B cell (primary cell): ENCODE results near the gene RASGEF1C. TPM values are rescaled to one million over a fixed set of nuclear protein-coding genes. Genes with fewer than 3 reads are reported as not detected.

ENCODE experiments used
- ATAC-seq: fragments of 200-7000 bp; cut with Tn5 transposase; one replicate; pipeline ENCODE4 v1.10.0; 2021; ENCODE audit warnings: low read depth, mild to moderate bottlenecking, moderate number of reproducible peaks, moderate library complexity
- CTCF ChIA-PET: fragments of 350-600 bp; sonication (Branson Sonifier 250); formaldehyde crosslinking; loops from one replicate; lab custom pipeline; 2021; ENCODE audit warnings: antibody characterized with exemption, inconsistent platforms; lab: Charles Lee
- POLR2A ChIA-PET: fragments of 350-600 bp; sonication (Branson Sonifier 250); formaldehyde crosslinking; loops from one replicate; lab custom pipeline; 2021; ENCODE audit warnings: antibody characterized with exemption; lab: Charles Lee
- DNase-seq: peaks from one replicate; pipeline ENCODE4 v3.0.0; 2013
- H2AFZ ChIP-seq: 2 replicates; pipeline ENCODE4 v1.6.1; 2012; ENCODE audit warnings: mild to moderate bottlenecking, low read depth, low read length; ENCODE audit not compliant: insufficient read depth, poor library complexity, severe bottlenecking
- H3K27ac ChIP-seq, 2 donors: 1 replicate in 1 of 2; 2 replicates in 1 of 2; pipeline ENCODE4 v1.5.1; 2012 to 2013; ENCODE audit warnings: low read length in 2 of 2, mild to moderate bottlenecking in 2 of 2, moderate library complexity in 1 of 2
- H3K27me3 ChIP-seq, 4 experiments: fragments of 200-600 bp in 1 of 4; sonication (generic) in 1 of 4; replicated peaks in 1 of 4; 1 replicate in 2 of 4; 2 replicates in 2 of 4; pipeline versions ENCODE4 v1.6.1 to v1.7.0; 2013 to 2016; ENCODE audit warnings: low read length in 3 of 4, mild to moderate bottlenecking in 2 of 4, mixed read lengths in 1 of 4, moderate library complexity in 1 of 4; ENCODE audit not compliant: insufficient read depth in 4 of 4, control insufficient read depth in 3 of 4; ENCODE audit errors: control extremely low read depth in 1 of 4
- H3K36me3 ChIP-seq, 2 experiments: replicated peaks in 1 of 2; 1 replicate in 1 of 2; 2 replicates in 1 of 2; pipeline versions ENCODE4 v1.6.1 to v1.7.1; 2013; ENCODE audit warnings: low read length in 1 of 2; ENCODE audit not compliant: insufficient read depth in 2 of 2, control insufficient read depth in 1 of 2; ENCODE audit errors: control extremely low read depth in 1 of 2, extremely low read depth in 1 of 2
- H3K4me1 ChIP-seq, 2 donors: fragments of 200-600 bp in 1 of 2; sonication (generic) in 1 of 2; 1 replicate in 1 of 2; 2 replicates in 1 of 2; pipeline versions ENCODE4 v1.5.1 to v1.6.1; 2013 to 2017; ENCODE audit warnings: low read length in 2 of 2; ENCODE audit not compliant: control insufficient read depth in 2 of 2, insufficient read depth in 2 of 2
- H3K4me2 ChIP-seq: replicated peaks from 2 replicates; pipeline ENCODE3; 2012; ENCODE audit warnings: mild to moderate bottlenecking, low read depth, low read length; ENCODE audit not compliant: poor library complexity, severe bottlenecking
- H3K4me3 ChIP-seq, 5 experiments: fragments of 200-600 bp in 1 of 5; sonication (generic) in 1 of 5; 1 replicate in 3 of 5; 2 replicates in 2 of 5; pipeline versions ENCODE4 v1.5.1 to v1.7.0; 2011 to 2016; ENCODE audit warnings: low read length in 4 of 5, mild to moderate bottlenecking in 4 of 5, low read depth in 2 of 5, control low read depth in 1 of 5, moderate library complexity in 1 of 5; ENCODE audit not compliant: insufficient read depth in 1 of 5; ENCODE audit errors: control extremely low read depth in 1 of 5, extremely low read depth in 1 of 5
- H3K79me2 ChIP-seq: fragments of 200-600 bp; sonication (generic); one replicate; pipeline ENCODE4 v1.6.0; 2016; ENCODE audit warnings: low read length; ENCODE audit not compliant: control insufficient read depth, insufficient read depth
- H3K9ac ChIP-seq: fragments of 200-600 bp; sonication (generic); 2 replicates; pipeline ENCODE4 v1.6.1; 2017; ENCODE audit warnings: mild to moderate bottlenecking, low read length, moderate library complexity
- H3K9me3 ChIP-seq, 3 donors: one replicate each; pipeline versions ENCODE4 v1.6.1 to v1.7.1; 2013; ENCODE audit warnings: low read length in 2 of 3; ENCODE audit not compliant: control insufficient read depth in 2 of 3, insufficient read depth in 1 of 3; ENCODE audit errors: control extremely low read depth in 1 of 3
- H4K20me1 ChIP-seq: 2 replicates; pipeline ENCODE4 v1.6.0; 2012; ENCODE audit warnings: mild to moderate bottlenecking, low read length; ENCODE audit not compliant: insufficient read depth, control insufficient read depth, poor library complexity, severe bottlenecking
- H3K27ac Mint-ChIP-seq: one replicate; pipeline ENCODE4 v1.8.0; 2021; ENCODE audit warnings: mixed read lengths
- H3K27me3 Mint-ChIP-seq: one replicate; pipeline ENCODE4 v1.8.0; 2021; ENCODE audit warnings: mixed read lengths
- H3K4me1 Mint-ChIP-seq: one replicate; pipeline ENCODE4 v1.8.0; 2021; ENCODE audit warnings: mixed read lengths
- H3K4me3 Mint-ChIP-seq: one replicate; pipeline ENCODE4 v1.8.0; 2021; ENCODE audit warnings: mixed read lengths
- H3K9me3 Mint-ChIP-seq: one replicate; pipeline ENCODE4 v1.8.0; 2022; ENCODE audit warnings: mixed read lengths; ENCODE audit not compliant: insufficient read depth
- CTCF ChIP-seq: fragments of 200-600 bp; IDR thresholded peaks from one replicate; pipeline ENCODE4 v1.8.0; 2022; ENCODE audit warnings: antibody characterized with exemption, mild to moderate bottlenecking
- EZH2 ChIP-seq: IDR thresholded peaks from 2 replicates; pipeline ENCODE4 v1.6.1; 2012; ENCODE audit warnings: borderline replicate concordance, low read depth, mild to moderate bottlenecking, moderate library complexity, low read length; ENCODE audit not compliant: insufficient read depth, poor library complexity, severe bottlenecking
- WGBS: methylation state at CpG from one replicate; pipeline ENCODE4 v1.1.5; 2013; ENCODE audit warnings: missing lambda C conversion rate; ENCODE audit not compliant: insufficient coverage; 5-methylcytosine and 5-hydroxymethylcytosine counted together
- intact Hi-C: fragments of 100-400 bp; cut with micrococcal nuclease; formaldehyde crosslinking; loops from one replicate; pipeline ENCODE4 v1.10.0; 2022
- polyA plus RNA-seq: library from polyadenylated mRNA; depleted of rRNA; stranded (reverse); fragments of >200 nt; gene quantifications from 2 replicates; pipeline ENCODE4 v1.2.3, GENCODE V29; 2012
- total RNA-seq, 2 donors: library from RNA; stranded (reverse); fragments of 120-200 nt in 1 of 2; gene quantifications; 1 replicate in 1 of 2; 2 replicates in 1 of 2; pipeline versions ENCODE4 v1.2.3 to v1.2.4, GENCODE V29; 2013 to 2022

The RASGEF1C gene
- total and polyA plus RNA-seq, 2 donors (not counting 1 experiment from before 2014, with no cell fraction given): not detected

GRCh38 chr5:180138214-180138975, 70.6 kb downstream of the RASGEF1C start:
- no peak overlapping the region for H3K4me2 ChIP-seq
- Mint-ChIP-seq H3K4me1 (no peaks in the 10 kb centered on the region), H3K27ac (no peak overlapping the region), H3K9me3 (no peaks in the 10 kb centered on the region), H3K27me3 (peaks cover 18% of the 10 kb centered on the region), H3K4me3 (no peak overlapping the region)
- H3K9ac ChIP-seq: no peak overlapping the region
- H3K79me2 ChIP-seq: no peaks in the 10 kb centered on the region
- POLR2A ChIA-PET: no interaction called here
- no peak overlapping the region for H2AFZ ChIP-seq
- no peak overlapping the region for H3K27ac ChIP-seq
- TF ChIP-seq EZH2 (no peak), CTCF (no peak)
- intact Hi-C loops: no loop called here
- peaks cover 0 to 8% (median 0%) of the 10 kb centered on the region in 4 experiments for H3K27me3 ChIP-seq
- H3K36me3 ChIP-seq: no peaks in the 10 kb centered on the region
- peaks cover 0 to 8% (median 0%) of the 10 kb centered on the region in 3 donors for H3K9me3 ChIP-seq
- CTCF ChIA-PET: interaction anchor here (1.2 kb wide), 1 partner anchor 45 kb away, joined by 3 read pairs; no protein-coding TSS in a partner anchor
- ATAC-seq: no peak
- H3K4me1 ChIP-seq: no peaks in the 10 kb centered on the region
- no peak for DNase-seq
- WGBS: 86% methylated on average over 11 of the region's 12 CpGs
- no peaks in the 10 kb centered on the region for H4K20me1 ChIP-seq
- H3K4me3 ChIP-seq: no peak overlapping the region
